Endothelial cell of umbilical vein (primary cell): Measurements from ENCODE around the gene IGLON5.

Source experiments
- CTCF ChIP-seq, 2 donors: IDR thresholded peaks; 1 replicate in 1 of 2; 2 replicates in 1 of 2; pipeline ENCODE4 v1.5.1; 2011; ENCODE audit warnings: low read length in 2 of 2, mild to moderate bottlenecking in 2 of 2, moderate library complexity in 2 of 2, control low read depth in 1 of 2, inconsistent platforms in 1 of 2, low read depth in 1 of 2; ENCODE audit not compliant: insufficient read depth in 1 of 2; ENCODE audit errors: extremely low read depth in 1 of 2
- EZH2 ChIP-seq: IDR thresholded peaks from 2 replicates; pipeline ENCODE4 v1.6.1; 2012; ENCODE audit warnings: borderline replicate concordance, low read depth, mild to moderate bottlenecking, moderate library complexity, low read length, inconsistent platforms; ENCODE audit not compliant: severe bottlenecking
- MYC ChIP-seq: IDR thresholded peaks from one replicate; pipeline ENCODE4 v1.6.1; 2011; ENCODE audit warnings: mild to moderate bottlenecking, low read depth, low read length

- TF ChIP-seq MYC (no peak), CTCF (IDR thresholded peaks at IDR 0.05; ENCODE audit: extremely low read depth in 1 of 2, insufficient read depth in 1 of 2, low read depth in 1 of 2, low read length in 2 of 2) (no peak), EZH2 (no peak)
These were observed 61.4 kb downstream of the IGLON5 start, which contains the start of gene NKG7 for GRCh38 chr19:51372649-51373504.
